PC-3 (cell line): ENCODE measurements around the gene FAM120B.

ENCODE experiments used
- EZH2 ChIP-seq: fragments of 300-600 bp; sonication (generic); IDR thresholded peaks from one replicate; pipeline ENCODE4 v1.6.1; 2017; ENCODE audit warnings: antibody characterized with exemption, mild to moderate bottlenecking, low read length; ENCODE audit not compliant: unreplicated experiment
- TF ChIP-seq, protein P1 (sequence below): fragments of 300-600 bp; sonication (generic); conservative IDR thresholded peaks from 2 replicates; pipeline ENCODE4 v1.5.1; 2017; ENCODE audit warnings: antibody characterized with exemption, low read depth, mild to moderate bottlenecking, low read length

DNA sequence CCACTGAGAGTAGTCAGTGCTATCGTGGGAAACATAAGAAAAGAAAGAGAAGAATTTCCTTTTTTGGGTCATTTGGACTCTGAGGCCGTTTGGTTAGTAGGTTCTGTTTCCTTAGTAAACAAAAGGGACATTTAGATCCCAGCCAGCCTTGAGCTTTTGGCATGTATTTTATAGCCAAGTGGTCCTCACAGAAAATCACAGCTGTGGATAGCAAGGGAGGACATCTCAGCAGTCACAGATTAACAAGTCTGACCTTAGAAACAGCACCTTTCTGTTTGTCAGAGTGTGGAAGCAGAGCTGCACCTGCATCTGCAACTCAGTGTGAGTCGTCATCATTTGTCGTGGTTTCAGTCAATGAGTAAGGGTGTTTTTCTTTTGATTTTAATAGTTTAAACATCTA lies 40.5 kb downstream of the FAM120B start:
- no peak for TF ChIP-seq EZH2
- TF ChIP-seq, protein P1, sequence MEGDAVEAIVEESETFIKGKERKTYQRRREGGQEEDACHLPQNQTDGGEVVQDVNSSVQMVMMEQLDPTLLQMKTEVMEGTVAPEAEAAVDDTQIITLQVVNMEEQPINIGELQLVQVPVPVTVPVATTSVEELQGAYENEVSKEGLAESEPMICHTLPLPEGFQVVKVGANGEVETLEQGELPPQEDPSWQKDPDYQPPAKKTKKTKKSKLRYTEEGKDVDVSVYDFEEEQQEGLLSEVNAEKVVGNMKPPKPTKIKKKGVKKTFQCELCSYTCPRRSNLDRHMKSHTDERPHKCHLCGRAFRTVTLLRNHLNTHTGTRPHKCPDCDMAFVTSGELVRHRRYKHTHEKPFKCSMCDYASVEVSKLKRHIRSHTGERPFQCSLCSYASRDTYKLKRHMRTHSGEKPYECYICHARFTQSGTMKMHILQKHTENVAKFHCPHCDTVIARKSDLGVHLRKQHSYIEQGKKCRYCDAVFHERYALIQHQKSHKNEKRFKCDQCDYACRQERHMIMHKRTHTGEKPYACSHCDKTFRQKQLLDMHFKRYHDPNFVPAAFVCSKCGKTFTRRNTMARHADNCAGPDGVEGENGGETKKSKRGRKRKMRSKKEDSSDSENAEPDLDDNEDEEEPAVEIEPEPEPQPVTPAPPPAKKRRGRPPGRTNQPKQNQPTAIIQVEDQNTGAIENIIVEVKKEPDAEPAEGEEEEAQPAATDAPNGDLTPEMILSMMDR = no peak
